Uterus (tissue), 2 donors: ENCODE measurements around the gene F3.

Experiments used
- CTCF ChIP-seq, 4 experiments: fragments of 200-600 bp in 2 of 4; fragments of 450-650 bp in 2 of 4; sonication (generic) in 2 of 4; IDR thresholded peaks; one replicate each; pipeline ENCODE4 v1.5.1; 2016 to 2019; ENCODE audit warnings: antibody characterized with exemption in 4 of 4, mild to moderate bottlenecking in 2 of 4, moderate library complexity in 1 of 4
- POLR2A ChIP-seq, 2 donors: fragments of 450-650 bp; IDR thresholded peaks; one replicate each; pipeline ENCODE4 v1.6.1; 2016; ENCODE audit warnings: antibody characterized with exemption in 2 of 2, mild to moderate bottlenecking in 1 of 2, moderate library complexity in 1 of 2

GRCh38 chr1:94543001-94543400, 1.4 kb upstream of the F3 start:
- TF ChIP-seq CTCF (IDR thresholded peaks at IDR 0.05) (no peak), POLR2A (IDR thresholded peaks at IDR 0.05) (no peak)
